GM20431 (cell line): ENCODE measurements around the gene HIP1.
"Not testable (repeated sequence)": the region's sequence is repeated elsewhere in the genome, so short reads cannot be mapped to it uniquely, and the experiment has no call there.

ENCODE experiments used
- in situ Hi-C: fragments of 300-500 bp; cut with MseI, MboI; formaldehyde crosslinking; loops from one replicate; pipeline ENCODE4 v1.15.0; 2020; ENCODE audit warnings: low sequenced_read_pairs; ENCODE audit not compliant: unreplicated experiment

The HIP1 gene

GRCh38 chr7:75647709-75648438 is 90.9 kb downstream of the HIP1 start:
- in situ Hi-C loops = no loop called here

- in situ Hi-C loops = no loop called here
Observed at GRCh38 chr7:75646571-75647102, 92.1 kb downstream of the HIP1 start.

DNA sequence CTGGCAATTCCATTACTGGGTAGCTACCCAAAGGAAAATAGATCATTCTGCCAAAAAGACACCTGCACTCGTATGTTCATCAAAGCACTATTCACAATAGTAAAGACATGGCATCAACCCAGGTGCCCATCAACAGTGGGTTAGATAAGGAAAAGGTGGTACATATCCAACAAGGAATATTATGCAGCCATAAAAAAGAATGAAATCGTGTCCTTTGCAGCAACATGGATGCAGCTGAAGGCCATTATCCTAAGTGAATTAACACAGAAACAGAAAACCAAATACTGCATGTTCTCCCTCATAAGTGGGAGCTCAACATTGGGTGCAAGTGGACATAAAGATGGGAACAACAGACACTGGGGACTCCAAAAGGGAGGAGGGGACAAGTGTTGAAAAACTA is 93.2 kb downstream of the HIP1 start:
- in situ Hi-C loops = no loop called here

DNA sequence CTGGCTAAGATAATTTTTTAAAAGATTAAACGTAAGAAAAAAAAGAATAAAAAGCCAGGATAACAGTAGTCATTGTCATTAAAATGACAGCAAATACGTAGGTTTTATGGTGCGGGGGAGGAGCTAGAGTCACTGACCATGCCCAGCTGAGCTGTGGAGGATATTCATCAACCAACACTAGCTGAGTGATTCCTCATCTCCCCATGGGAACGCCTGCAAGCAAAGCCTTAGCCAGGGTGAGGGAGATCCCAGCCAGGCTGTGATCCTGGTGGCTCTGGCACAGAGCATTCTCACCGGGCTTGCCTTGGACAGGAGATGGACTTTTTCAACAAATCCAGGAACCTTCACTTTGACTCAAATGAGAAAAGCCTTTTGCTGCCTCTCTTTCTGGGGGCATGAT is 94.2 kb downstream of the HIP1 start:
- in situ Hi-C loops = no loop called here

DNA sequence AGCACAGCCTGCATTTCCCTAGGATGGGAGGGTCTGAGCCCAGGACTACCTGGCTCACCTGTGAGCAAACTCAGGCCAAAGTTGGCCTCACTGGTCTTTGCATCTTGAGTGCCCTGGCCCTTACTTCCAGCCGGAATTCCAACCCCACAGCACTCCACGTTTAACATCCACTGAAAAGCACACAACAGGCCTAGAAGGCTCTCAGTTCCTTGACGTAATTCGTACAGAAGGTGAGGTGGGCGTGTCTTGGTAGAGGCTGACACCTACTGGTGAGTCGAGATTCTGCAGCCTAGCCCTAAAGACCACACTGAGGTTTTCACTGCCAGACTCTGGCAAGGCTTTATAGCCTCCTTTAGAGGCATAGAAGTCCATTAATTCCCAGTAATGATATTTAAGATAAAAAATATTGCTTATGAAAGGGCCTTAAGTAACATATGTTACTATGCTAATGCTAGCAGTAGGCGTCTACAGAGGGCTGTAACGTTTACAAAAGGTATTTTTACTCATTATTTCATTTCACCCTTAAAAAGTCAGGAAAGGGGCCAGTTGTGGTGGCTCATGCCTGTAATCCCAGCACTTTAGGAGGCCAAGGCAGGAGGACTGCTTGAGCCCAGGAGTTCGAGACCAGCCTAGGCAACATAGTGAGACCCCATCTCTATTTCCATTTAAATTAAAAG is 95.8 kb downstream of the HIP1 start:
- in situ Hi-C loops = no loop called here

GRCh38 chr7:75640201-75640600 is 98.5 kb downstream of the HIP1 start:
- in situ Hi-C loops = no loop called here

- in situ Hi-C loops = no loop called here
Observed at GRCh38 chr7:75639886-75640190, 98.9 kb downstream of the HIP1 start.

- in situ Hi-C loops = no loop called here
Observed at GRCh38 chr7:75639071-75639885, 99.5 kb downstream of the HIP1 start.

- in situ Hi-C loops = no loop called here
Observed at GRCh38 chr7:75638594-75639070, 100.1 kb downstream of the HIP1 start.

DNA sequence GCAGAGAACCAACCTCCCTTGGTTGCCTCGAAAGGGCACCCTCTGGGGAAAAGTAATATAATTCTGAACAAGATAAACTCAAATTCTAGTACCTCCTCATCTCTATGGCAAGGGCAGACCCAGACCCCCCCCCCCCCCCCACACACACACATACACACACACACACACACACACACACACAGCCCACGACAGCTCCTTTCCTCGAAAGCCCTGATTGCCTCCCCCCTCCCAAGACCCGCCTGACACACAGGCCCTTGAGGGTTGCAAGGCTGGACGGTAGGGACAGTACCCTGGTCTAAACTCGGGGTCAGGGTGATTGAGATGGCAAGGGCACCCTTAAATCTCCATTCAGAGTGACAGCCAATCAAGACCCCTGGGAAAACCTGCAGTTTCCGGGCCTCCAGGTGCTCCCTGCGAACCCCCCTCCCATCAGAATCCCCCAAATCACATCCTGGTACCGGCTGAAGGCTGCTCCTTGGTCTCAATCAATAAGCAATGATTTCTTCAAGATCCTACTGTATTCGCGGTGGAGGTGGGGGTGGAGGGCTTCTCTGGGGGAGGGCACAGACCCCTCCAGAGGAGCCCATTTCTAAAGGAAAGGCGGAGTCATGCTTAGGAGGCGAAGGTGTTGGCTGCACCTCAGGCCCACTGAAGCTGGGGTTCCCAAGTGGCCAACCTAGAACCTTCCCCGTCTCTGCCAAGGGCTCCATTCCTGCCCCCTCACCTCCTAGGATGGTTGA is 100.7 kb downstream of the HIP1 start:
- in situ Hi-C loops = no loop called here

- in situ Hi-C loops = no loop called here
Observed at GRCh38 chr7:75635036-75635435, 103.7 kb downstream of the HIP1 start.

GRCh38 chr7:75632587-75632986 is 106.2 kb downstream of the HIP1 start:
- in situ Hi-C loops = not testable (repeated sequence)

DNA sequence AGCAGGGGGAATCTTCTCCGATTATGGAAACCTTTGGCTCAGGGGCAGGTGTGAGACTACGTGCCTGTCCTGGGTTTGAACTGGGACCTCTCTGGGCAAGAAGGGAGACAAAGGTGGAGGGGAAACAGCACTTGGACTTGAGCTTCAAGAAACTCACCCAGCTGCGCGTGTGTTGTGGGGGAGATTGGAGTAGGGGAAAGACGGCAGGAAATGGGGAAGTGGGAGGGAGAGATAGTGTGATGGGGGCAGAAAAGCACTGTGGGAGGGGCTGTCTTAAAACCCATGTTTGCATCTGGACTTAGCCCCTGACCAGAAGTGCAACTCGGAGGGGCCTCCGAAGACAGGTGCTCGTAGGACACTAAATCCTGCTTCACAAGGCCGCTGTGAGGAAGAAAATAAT is 107.0 kb downstream of the HIP1 start:
- in situ Hi-C loops = no loop called here

- in situ Hi-C loops = no loop called here
Observed at GRCh38 chr7:75630549-75630948, 108.2 kb downstream of the HIP1 start.

DNA sequence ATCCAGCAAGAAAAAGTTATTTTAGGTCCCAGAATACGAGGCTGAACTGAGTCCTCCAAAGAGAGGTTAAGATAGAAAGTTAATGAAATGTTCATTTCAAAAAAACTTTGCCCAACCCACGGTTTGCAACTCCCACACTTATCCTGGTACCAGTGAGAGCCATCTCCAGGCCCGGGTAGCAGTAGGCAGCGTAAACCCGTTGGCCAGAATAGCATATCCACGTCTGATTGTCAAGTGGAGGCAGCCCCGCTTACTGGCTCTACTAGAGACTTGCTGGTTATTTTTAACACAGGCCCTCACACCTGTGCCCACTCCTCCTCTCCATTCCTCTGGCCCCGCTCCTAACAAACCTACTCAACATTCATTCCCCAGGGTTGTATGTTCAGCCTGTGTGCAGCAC is 109.7 kb downstream of the HIP1 start:
- in situ Hi-C loops = no loop called here

- in situ Hi-C loops = no loop called here
Observed at GRCh38 chr7:75628055-75628454, 110.7 kb downstream of the HIP1 start.

DNA sequence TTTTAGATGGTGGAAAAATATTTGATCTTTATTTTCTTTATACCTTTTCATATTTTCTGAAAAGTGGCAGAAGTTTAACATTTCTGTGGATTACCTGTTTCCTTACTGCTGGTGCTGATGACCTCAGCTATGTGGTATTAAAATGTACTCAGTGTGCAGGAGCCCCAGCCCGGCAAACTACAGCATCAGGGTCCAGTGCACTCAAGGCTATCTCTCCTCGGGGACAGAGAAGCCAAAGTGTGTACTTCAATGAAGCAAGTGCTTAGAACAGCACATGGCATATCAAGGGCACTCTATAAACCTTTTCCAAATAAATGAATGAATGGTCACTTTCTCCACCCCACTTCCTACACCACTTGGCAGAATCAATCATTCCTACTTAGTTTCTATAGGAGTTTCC is 111.8 kb downstream of the HIP1 start:
- in situ Hi-C loops = no loop called here

DNA sequence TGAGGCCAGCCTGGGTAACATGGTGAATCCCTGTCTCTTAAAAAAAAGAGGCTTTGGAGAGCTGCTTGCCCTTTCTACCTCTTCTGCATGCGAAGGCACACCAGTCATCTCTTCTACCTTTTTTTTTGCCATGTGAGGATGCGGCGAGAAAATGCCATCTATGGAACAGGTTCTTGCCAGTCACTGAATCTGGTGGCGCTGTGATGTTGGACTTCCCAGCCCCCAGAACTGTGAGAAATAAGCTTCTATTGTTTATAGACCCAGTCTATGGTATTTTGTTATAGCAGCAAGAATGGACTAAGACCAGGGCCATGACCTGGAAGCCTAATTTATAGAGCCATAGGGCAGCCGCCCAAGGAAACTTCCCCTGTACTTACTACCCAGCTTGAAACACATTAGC is 112.9 kb downstream of the HIP1 start:
- in situ Hi-C loops = no loop called here

DNA sequence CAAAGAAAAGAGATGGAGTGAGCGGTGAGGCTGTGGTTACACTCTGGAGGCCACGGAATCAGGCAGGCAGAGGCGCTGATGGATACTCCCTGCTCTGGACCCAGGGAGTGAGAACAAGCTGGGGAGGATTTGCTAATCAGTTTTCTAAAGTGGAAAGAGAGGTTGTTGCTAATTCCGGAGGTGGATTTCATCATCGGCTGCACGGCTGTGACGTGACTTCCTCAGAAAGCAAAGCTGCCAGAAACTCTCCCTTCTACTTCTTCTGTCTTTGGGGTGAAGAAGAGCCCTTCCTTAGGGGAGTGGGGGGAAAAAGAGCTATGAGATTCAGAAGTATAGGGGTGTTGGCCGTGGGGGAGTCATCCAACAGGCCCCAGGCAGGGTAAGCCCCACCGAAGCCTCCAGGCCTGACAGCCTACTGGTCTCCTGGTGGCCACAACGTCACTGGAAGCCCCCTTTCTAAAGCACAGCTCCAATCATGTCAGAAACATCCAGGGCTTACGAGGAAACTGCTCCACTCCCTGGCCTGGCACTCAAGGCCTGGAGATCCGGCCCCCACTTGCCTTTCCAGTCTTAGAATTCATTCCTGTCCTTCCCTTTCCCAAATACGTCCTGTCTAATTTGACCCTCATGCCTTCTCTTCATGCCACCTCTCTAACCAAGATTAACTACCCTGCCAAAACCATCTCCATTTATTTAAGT is 114.5 kb downstream of the HIP1 start:
- in situ Hi-C loops = no loop called here
